Measurements from ENCODE around the gene ASB13. TPM values are rescaled to one million over a fixed set of nuclear protein-coding genes. Genes with fewer than 3 reads are reported as not detected.

Gene ASB13
- total and polyA plus RNA-seq, 2 donors (not counting 1 experiment from before 2014, with no cell fraction given): 2.5 to 4.4 TPM

DNA sequence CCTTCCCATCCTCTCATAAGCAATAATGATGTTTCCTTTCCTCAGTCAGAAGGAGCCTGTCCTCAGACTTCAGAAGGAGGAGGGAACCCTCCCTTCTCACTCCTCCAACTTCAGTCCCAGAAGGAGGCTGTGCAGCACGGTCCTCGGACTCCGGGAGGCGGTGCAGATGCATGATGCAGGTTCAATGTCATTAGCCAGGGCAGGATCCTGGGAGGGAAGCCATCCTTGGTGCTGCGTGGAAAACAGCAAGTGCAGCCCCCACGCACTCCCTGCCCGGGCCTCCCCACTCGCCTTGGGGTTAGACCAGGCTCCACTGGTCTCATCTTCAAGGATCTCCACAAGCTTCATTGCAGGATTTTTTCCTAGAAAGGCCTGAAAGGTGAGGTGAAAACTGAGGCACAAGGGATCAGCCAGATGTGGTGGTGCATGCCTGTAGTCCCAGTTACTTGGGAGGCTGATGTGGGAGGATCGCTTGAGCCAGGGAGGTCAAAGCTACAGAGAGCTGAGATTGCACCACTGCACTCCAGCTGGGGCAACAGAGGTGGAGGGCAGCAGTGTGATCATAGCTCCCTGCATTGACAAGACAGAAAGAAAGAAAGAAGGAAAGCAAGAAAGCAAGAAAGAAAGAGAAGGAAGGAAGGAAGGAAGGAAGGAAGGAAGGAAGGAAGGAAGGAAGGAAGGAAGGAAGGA is 62.0 kb downstream of the ASB13 start:
- Mint-ChIP-seq H3K27ac (no peak overlapping the region), H3K4me1 (no peaks in the 10 kb centered on the region), H3K9me3 (ENCODE audit: insufficient read depth) (no peaks in the 10 kb centered on the region), H3K4me3 (no peak overlapping the region), H3K27me3 (peaks cover 16% of the 10 kb centered on the region)
- no peaks in the 10 kb centered on the region for H3K4me1 ChIP-seq (ENCODE audit: control insufficient read depth in 2 of 2, insufficient read depth in 2 of 2, low read length in 2 of 2)
- H3K4me3 ChIP-seq (ENCODE audit: control extremely low read depth in 1 of 5, extremely low read depth in 1 of 5, insufficient read depth in 1 of 5, low read depth in 2 of 5, low read length in 4 of 5): no peak overlapping the region
- ATAC-seq (ENCODE audit: low read depth) (no peak), DNase-seq (no peak)
- no peak overlapping the region for H2AFZ ChIP-seq (ENCODE audit: insufficient read depth, low read depth, low read length, poor library complexity, severe bottlenecking)
- intact Hi-C loops (cut with micrococcal nuclease): no loop called here
- no peak for TF ChIP-seq EZH2 (IDR thresholded peaks at IDR 0.05; ENCODE audit: borderline replicate concordance, insufficient read depth, low read depth, low read length, poor library complexity, severe bottlenecking)
- TF ChIP-seq, protein P1, sequence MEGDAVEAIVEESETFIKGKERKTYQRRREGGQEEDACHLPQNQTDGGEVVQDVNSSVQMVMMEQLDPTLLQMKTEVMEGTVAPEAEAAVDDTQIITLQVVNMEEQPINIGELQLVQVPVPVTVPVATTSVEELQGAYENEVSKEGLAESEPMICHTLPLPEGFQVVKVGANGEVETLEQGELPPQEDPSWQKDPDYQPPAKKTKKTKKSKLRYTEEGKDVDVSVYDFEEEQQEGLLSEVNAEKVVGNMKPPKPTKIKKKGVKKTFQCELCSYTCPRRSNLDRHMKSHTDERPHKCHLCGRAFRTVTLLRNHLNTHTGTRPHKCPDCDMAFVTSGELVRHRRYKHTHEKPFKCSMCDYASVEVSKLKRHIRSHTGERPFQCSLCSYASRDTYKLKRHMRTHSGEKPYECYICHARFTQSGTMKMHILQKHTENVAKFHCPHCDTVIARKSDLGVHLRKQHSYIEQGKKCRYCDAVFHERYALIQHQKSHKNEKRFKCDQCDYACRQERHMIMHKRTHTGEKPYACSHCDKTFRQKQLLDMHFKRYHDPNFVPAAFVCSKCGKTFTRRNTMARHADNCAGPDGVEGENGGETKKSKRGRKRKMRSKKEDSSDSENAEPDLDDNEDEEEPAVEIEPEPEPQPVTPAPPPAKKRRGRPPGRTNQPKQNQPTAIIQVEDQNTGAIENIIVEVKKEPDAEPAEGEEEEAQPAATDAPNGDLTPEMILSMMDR (IDR thresholded peaks at IDR 0.05): no peak
- H3K36me3 ChIP-seq (replicated peaks in 1 of 2; ENCODE audit: control extremely low read depth in 1 of 2, control insufficient read depth in 1 of 2, extremely low read depth in 1 of 2, insufficient read depth in 2 of 2, low read length in 1 of 2): no peaks in the 10 kb centered on the region
- H4K20me1 ChIP-seq (ENCODE audit: control insufficient read depth, insufficient read depth, low read length, poor library complexity, severe bottlenecking): no peaks in the 10 kb centered on the region
- ChIA-PET POLR2A (no interaction called here), CTCF (interaction anchor here (1.4 to 1.6 kb wide), 3 partner anchors 18 to 162 kb away, joined by 3 to 8 read pairs (median 5); no protein-coding TSS in a partner anchor)
- no peak overlapping the region for H3K27ac ChIP-seq (ENCODE audit: low read length in 2 of 2)
- peaks cover 0 to 16% (median 5%) of the 10 kb centered on the region in 3 donors for H3K9me3 ChIP-seq (ENCODE audit: control extremely low read depth in 1 of 3, control insufficient read depth in 2 of 3, insufficient read depth in 1 of 3, low read length in 2 of 3)
- no peak overlapping the region for H3K9ac ChIP-seq (ENCODE audit: low read length)
- H3K4me2 ChIP-seq (replicated peaks; ENCODE audit: low read depth, low read length, poor library complexity, severe bottlenecking): no peak overlapping the region
- no peaks in the 10 kb centered on the region for H3K79me2 ChIP-seq (ENCODE audit: control insufficient read depth, insufficient read depth, low read length)
- H3K27me3 ChIP-seq (replicated peaks in 1 of 4; ENCODE audit: control extremely low read depth in 1 of 4, control insufficient read depth in 3 of 4, insufficient read depth in 4 of 4, low read length in 3 of 4): peaks cover 0 to 11% (median 2%) of the 10 kb centered on the region in 4 experiments
- over 99% methylated on average over 7 of the region's 9 CpGs for WGBS (ENCODE audit: insufficient coverage)

DNA sequence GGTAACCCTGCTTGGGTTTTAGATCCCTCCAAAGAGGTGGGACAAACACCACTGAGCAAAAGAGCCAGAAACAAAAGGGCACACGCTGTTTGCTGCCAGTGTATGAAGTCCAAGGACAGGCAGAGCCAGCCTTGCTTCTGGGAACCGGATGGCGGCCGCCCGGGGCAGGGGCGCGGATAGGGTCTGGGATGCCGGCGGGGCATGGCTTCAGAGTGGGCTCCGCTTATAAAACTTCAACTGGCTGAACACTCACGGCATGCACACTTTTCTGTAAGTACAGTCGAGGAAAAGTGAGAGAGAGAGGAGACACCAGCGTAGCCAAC is 62.6 kb downstream of the ASB13 start:
- H3K79me2 ChIP-seq (ENCODE audit: control insufficient read depth, insufficient read depth, low read length): no peaks in the 10 kb centered on the region
- H2AFZ ChIP-seq (ENCODE audit: insufficient read depth, low read depth, low read length, poor library complexity, severe bottlenecking): no peak overlapping the region
- Mint-ChIP-seq H3K9me3 (ENCODE audit: insufficient read depth) (no peaks in the 10 kb centered on the region), H3K27ac (no peak overlapping the region), H3K4me1 (no peaks in the 10 kb centered on the region), H3K27me3 (peaks cover 20% of the 10 kb centered on the region), H3K4me3 (no peak overlapping the region)
- H3K9me3 ChIP-seq (ENCODE audit: control extremely low read depth in 1 of 3, control insufficient read depth in 2 of 3, insufficient read depth in 1 of 3, low read length in 2 of 3): peaks cover 0 to 14% (median 5%) of the 10 kb centered on the region in 3 donors
- POLR2A ChIA-PET: no interaction called here
- ATAC-seq (ENCODE audit: low read depth): no peak
- no peak overlapping the region for H3K9ac ChIP-seq (ENCODE audit: low read length)
- H3K27me3 ChIP-seq (replicated peaks in 1 of 4; ENCODE audit: control extremely low read depth in 1 of 4, control insufficient read depth in 3 of 4, insufficient read depth in 4 of 4, low read length in 3 of 4): peaks cover 0 to 10% (median 2%) of the 10 kb centered on the region in 4 experiments
- intact Hi-C loops (cut with micrococcal nuclease): no loop called here
- H3K4me2 ChIP-seq (replicated peaks; ENCODE audit: low read depth, low read length, poor library complexity, severe bottlenecking): no peak overlapping the region
- 76% methylated on average over 9 of the region's 13 CpGs for WGBS (ENCODE audit: insufficient coverage)
- no peaks in the 10 kb centered on the region for H4K20me1 ChIP-seq (ENCODE audit: control insufficient read depth, insufficient read depth, low read length, poor library complexity, severe bottlenecking)
- no peaks in the 10 kb centered on the region for H3K36me3 ChIP-seq (replicated peaks in 1 of 2; ENCODE audit: control extremely low read depth in 1 of 2, control insufficient read depth in 1 of 2, extremely low read depth in 1 of 2, insufficient read depth in 2 of 2, low read length in 1 of 2)
- no peaks in the 10 kb centered on the region for H3K4me1 ChIP-seq (ENCODE audit: control insufficient read depth in 2 of 2, insufficient read depth in 2 of 2, low read length in 2 of 2)
- no peak for DNase-seq
- no peak overlapping the region for H3K4me3 ChIP-seq (ENCODE audit: control extremely low read depth in 1 of 5, extremely low read depth in 1 of 5, insufficient read depth in 1 of 5, low read depth in 2 of 5, low read length in 4 of 5)
- no peak overlapping the region for H3K27ac ChIP-seq (ENCODE audit: low read length in 2 of 2)
- TF ChIP-seq EZH2 (IDR thresholded peaks at IDR 0.05; ENCODE audit: borderline replicate concordance, insufficient read depth, low read depth, low read length, poor library complexity, severe bottlenecking): no peak
- TF ChIP-seq, protein P1 (IDR thresholded peaks at IDR 0.05): no peak
- CTCF ChIA-PET: interaction anchor here (1.4 to 1.6 kb wide), 2 partner anchors 21 to 161 kb away, joined by 3 to 5 read pairs; no protein-coding TSS in a partner anchor
